ENCODE results near the gene JAK3.
"Not testable (repeated sequence)": the region's sequence is repeated elsewhere in the genome, so short reads cannot be mapped to it uniquely, and the experiment has no call there.

The JAK3 gene

GRCh38 chr19:17847538-17848366, at the start of gene JAK3:
Gene JAK3, minus strand, starts transcription at chr19:17847982. Its CDS starts 3,565 bp downstream, at chr19:17844417.
- DNase-seq (ENCODE audit: low spot score) = no peak

DNA sequence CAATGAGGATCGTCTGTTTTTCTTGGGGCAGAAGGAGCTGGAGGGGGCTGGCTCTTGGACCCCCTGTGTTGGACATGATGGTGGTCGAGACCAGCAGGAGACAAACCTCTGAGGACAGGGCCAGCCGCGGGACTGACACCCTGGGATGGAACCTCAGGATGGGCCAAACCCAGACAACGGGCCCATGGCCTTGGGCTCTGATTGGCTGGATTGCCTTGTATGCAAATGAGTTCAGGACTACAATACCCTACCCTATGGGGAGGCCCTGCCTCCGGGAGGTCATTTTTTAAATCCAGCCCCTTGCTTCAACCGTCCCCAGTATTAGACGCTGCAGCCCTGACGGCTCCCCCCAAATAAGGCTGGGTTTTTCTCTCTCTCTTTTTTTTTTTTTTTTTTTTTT, 46.0 kb upstream of the JAK3 start:
- no peak for DNase-seq (ENCODE audit: low spot score)

- peak; percentile 73 for DNase-seq (ENCODE audit: low spot score)
These were observed 41.9 kb upstream of the JAK3 start for GRCh38 chr19:17889609-17890214.

DNA sequence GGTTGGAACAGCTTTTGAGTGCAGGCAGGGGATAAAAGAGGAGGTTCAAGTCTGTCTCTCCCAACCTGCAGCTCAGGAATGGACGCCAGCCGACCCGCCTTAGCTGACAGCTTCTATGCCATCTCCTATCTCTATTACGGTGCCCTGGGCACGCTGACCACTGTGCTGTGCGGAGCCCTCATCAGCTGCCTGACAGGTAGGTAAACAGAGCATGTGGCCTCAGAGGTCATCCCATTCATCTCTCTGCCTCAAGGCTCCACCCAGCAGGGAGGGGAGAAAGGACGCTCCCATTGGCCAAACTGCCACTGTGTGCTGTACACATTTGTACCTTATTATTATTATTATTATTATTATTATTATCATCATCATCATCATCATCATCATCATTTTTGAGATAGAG, 40.5 kb upstream of the JAK3 start:
- no peak for DNase-seq (ENCODE audit: low spot score)

DNA sequence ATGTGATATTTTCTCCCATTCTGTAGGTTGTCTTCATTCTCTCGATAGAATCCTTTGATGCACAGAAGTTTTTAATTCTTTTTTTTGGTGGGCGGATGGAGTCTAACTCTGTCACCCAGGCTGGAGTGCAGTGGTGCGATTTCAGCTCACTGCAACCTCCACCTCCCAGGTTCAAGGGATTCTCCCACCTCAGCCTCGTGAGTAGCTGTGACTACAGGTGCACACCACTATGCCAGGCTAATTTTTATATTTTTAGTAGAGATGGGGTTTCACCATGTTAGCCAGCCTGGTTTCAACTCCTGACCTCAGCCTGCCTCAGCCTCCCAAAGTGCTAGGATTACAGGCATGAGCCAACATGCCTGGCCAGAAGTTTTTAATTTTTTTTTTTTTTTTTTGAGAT, 39.4 kb upstream of the JAK3 start:
- DNase-seq (ENCODE audit: low spot score) = not testable (repeated sequence)

GRCh38 chr19:17886515-17886914, 38.7 kb upstream of the JAK3 start:
- no peak for DNase-seq (ENCODE audit: low spot score)

GRCh38 chr19:17883627-17884410, 36.0 kb upstream of the JAK3 start:
- DNase-seq (ENCODE audit: low spot score) = no peak

GRCh38 chr19:17881701-17882100, 33.9 kb upstream of the JAK3 start:
- no peak for DNase-seq (ENCODE audit: low spot score)

- no peak for DNase-seq (ENCODE audit: low spot score)
These were observed 31.7 kb upstream of the JAK3 start for GRCh38 chr19:17879466-17879865.

- no peak for DNase-seq (ENCODE audit: low spot score)
These were observed 29.9 kb upstream of the JAK3 start for GRCh38 chr19:17877696-17878095.

DNA sequence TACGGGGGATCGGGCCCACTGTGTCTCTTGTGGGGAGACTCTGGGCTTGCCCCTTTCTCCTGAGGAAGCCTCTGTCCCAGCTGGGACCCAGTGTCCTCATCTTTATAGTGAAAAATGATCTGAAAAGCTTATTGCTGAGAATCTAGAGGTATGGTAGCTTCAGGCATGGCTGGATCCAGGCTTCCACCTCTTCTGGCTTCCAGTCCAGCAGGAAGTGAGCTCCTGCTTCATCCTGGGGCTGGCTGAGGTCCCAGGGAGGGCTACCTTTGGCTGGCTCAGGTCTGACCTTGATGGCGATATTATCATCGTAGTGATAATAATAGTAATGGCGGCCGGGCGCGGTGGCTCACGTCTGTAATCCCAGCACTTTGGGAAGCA, 27.0 kb upstream of the JAK3 start:
- DNase-seq (ENCODE audit: low spot score) = no peak

DNA sequence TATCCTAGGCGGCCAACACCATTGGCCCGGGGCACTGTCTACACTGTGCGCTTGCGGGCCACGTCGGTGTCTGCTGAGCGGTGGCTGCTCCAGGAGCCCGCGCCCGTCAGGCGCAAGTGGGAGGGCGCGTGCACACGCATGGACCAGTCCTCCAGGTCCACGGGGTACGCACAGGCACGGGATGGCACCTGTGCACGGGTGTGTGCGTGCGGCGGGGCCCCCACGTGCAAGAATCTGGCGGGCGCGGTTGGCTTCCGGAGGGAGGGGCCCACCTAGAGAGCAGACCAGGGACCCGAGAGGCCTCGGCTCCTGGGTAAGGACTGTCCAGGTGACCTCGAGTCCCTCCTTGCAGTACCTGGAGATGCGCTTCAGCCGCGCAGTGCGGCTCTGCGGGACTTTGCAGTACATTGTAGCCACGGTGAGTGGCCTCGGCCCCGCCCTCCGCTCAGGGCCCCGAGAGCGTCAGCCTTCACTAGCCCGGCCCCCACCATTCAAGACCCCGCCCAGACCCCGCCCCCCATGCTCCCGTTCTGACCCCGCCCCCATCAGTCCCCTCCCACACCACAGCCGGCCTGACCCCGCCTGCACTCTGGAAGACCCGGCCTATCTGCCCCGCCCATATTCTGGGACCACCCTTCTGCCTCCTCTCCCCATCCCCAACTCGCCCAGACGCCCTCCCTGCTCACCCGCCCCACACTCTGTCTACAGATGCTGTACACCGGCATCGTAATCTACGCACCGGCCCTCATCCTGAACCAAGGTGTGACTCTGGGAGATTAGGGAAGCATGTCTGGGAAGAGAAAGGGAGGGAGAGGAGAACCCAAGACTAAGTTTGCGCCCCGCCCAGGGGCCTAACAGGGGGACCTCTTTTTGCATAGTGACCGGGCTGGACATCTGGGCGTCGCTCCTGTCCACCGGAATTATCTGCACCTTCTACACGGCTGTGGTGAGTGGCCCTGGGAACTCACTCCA, 26.3 kb upstream of the JAK3 start:
- no peak for DNase-seq (ENCODE audit: low spot score)

DNA sequence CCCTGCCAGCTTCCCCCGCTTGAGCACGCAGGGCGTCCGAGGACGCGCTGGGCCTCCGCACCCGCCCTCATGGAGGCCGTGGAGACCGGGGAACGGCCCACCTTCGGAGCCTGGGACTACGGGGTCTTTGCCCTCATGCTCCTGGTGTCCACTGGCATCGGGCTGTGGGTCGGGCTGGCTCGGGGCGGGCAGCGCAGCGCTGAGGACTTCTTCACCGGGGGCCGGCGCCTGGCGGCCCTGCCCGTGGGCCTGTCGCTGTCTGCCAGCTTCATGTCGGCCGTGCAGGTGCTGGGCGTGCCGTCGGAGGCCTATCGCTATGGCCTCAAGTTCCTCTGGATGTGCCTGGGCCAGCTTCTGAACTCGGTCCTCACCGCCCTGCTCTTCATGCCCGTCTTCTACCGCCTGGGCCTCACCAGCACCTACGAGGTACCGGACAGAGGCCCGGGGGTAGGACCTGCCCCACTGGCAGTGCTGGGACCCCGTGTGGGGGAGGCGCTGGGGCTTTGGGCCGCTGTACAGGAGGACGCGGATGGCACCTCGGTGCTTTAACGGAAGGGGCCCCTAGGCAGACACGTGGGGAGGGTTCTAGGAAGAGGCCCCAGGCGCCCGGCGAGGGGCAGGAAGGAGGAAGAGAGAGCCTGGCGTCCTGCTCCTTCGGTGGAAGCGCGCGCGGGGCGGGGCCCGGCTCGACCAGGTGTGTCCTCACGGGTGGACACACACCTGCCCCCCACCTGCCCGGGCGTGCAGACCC, 24.6 kb upstream of the JAK3 start:
- DNase-seq (ENCODE audit: low spot score) = no peak

DNA sequence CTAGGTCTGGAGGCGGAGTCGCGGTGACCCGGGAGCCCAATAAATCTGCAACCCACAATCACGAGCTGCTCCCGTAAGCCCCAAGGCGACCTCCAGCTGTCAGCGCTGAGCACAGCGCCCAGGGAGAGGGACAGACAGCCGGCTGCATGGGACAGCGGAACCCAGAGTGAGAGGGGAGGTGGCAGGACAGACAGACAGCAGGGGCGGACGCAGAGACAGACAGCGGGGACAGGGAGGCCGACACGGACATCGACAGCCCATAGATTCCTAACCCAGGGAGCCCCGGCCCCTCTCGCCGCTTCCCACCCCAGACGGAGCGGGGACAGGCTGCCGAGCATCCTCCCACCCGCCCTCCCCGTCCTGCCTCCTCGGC, 24.1 kb upstream of the JAK3 start, which contains the start of gene SLC5A5:
Gene SLC5A5, plus strand, starts transcription at position 68 of the 373 bp plus-strand sequence. CDS start 375 bp downstream, outside the sequence.
- no peak for DNase-seq (ENCODE audit: low spot score)

DNA sequence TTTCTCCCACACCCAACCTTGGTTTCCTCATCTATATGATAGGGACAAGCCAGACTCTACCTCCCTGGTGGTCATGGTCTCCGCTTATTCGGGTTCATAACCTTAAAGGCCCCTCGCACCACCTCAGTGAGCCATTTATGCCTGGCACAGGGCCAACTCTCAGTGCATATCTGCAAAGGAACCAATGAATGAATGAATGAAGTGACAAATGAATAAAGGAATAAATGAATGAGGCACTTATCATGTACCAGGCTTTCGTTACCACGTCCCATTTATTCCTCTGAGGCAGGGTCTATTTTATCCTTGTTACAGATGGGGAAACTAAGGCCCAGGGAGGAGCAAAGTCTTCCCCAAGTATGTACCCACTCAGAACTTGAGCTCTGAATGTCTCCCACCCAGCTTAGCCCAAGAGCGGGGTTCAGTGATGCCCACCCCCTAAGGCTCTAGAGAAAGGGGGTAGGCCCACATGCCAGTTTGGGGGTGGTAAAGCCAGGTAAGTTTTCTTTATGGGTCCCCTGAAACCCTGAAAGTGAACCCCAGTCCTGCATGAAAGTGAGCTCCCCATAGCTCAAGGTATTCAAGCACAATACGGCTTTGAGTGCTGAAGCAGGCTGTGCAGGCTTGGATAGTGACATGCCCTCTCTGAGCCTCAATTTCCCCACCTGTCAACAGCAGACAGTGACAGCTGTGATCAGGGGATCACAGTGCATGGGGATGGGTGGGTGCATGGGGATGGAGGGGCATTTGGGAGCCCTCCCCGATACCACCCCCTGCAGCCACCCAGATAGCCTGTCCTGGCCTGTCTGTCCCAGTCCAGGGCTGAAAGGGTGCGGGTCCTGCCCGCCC, 23.5 kb upstream of the JAK3 start:
- DNase-seq (ENCODE audit: low spot score) = no peak

- no peak for DNase-seq (ENCODE audit: low spot score)
These were observed 21.4 kb upstream of the JAK3 start for GRCh38 chr19:17869114-17869608.

DNA sequence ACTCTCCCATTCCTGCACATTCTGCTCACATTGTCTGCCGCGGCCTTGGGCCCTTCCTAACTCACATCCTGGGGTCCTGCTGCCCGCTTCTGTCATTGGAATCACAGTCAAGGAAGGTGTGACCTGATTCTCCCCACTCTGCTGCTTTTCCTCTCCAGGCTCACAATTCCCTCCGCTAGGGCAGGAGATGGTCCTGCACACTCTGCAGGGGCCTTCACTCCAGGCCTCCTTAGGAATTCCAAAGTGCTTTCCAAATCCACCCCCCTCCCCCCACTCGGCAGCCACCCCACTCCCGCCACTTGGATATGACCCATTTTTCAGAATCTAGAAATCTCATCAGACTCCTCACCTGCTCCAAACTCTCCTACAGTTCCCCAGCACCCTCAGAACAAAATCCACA, 20.9 kb upstream of the JAK3 start:
- DNase-seq (ENCODE audit: low spot score) = no peak

DNA sequence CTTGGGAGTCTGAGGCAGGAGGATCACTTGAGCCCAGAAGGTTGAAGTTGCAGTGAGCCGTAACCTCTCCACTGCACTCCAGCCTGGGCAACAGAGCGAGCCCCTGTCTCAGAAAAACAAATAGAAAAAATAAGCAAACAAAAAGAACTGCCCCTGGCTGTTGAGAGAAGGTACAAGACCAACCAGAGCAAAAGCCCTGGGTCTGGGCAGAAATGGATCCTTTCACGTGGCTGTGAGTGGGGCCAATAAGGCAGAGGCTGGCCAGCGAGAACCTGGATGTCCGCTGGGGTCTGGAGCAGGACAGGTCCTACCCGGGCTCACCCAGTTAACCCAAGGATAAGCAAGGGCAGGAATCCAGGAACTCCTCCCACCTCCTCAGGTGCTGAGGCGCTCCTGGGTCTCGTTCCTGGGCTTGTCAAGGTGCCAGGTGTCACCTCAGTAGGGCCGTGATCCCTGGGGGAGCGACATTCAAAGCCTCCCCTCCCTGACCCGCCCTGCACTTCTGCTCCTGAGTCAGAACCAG, 19.2 kb upstream of the JAK3 start:
- DNase-seq (ENCODE audit: low spot score) = no peak

GRCh38 chr19:17866312-17866963, 18.7 kb upstream of the JAK3 start:
- DNase-seq (ENCODE audit: low spot score) = no peak
